ENCODE measurements around the gene ATG7.

- no peak for TF ChIP-seq ZNF274 (IDR thresholded peaks at IDR 0.05; ENCODE audit: low read depth, low read length)
- TF ChIP-seq YY1 (IDR thresholded peaks at IDR 0.05; ENCODE audit: insufficient read depth, insufficient read length), result no peak
- no peak for TF ChIP-seq SUZ12 (IDR thresholded peaks at IDR 0.05; ENCODE audit: extremely low read depth, insufficient read depth, insufficient read length)
Observed at GRCh38 chr3:11452885-11453847, 181.0 kb downstream of the ATG7 start.
